Lung (tissue), 12 donors: ENCODE results near the gene PITRM1. TPM values are rescaled to one million over a fixed set of nuclear protein-coding genes. Genes with fewer than 3 reads are reported as not detected.

ENCODE experiments used
- ATAC-seq: fragments of 200-7000 bp; cut with Tn5 transposase; one replicate; pipeline ENCODE4 v1.9.1; 2020; ENCODE audit warnings: moderate number of reproducible peaks; ENCODE audit not compliant: insufficient read depth, low FRiP score
- DNase-seq, 3 donors: peaks; one replicate each; pipeline ENCODE4 v3.0.0-alpha.2; 2013 to 2017
- H3K27ac ChIP-seq, 2 donors: one replicate each; pipeline ENCODE4 v1.5.1; 2013; ENCODE audit warnings: mild to moderate bottlenecking in 2 of 2, moderate library complexity in 2 of 2, control low read depth in 1 of 2, inconsistent platforms in 1 of 2, low read depth in 1 of 2, low read length in 1 of 2
- H3K27me3 ChIP-seq, 3 donors: one replicate each; pipeline ENCODE4 v1.5.1; 2013; ENCODE audit warnings: low read length in 2 of 3; ENCODE audit not compliant: control insufficient read depth in 3 of 3, insufficient read depth in 3 of 3
- H3K36me3 ChIP-seq, 4 donors: one replicate each; pipeline ENCODE4 v1.5.1; 2013; ENCODE audit warnings: low read length in 4 of 4, mild to moderate bottlenecking in 1 of 4, moderate library complexity in 1 of 4; ENCODE audit not compliant: control insufficient read depth in 4 of 4, insufficient read depth in 4 of 4
- H3K4me1 ChIP-seq, 5 donors: one replicate each; pipeline ENCODE4 v1.5.1; 2013; ENCODE audit warnings: low read length in 5 of 5, mild to moderate bottlenecking in 2 of 5, moderate library complexity in 1 of 5; ENCODE audit not compliant: control insufficient read depth in 5 of 5, insufficient read depth in 5 of 5
- H3K4me3 ChIP-seq: one replicate; pipeline ENCODE4 v1.5.1; 2013; ENCODE audit warnings: mild to moderate bottlenecking, control low read depth, moderate library complexity
- H3K9ac ChIP-seq, 2 donors: one replicate each; pipeline ENCODE4 v1.5.1; 2013; ENCODE audit warnings: low read length in 2 of 2, control low read depth in 1 of 2; ENCODE audit not compliant: insufficient read depth in 1 of 2
- H3K9me3 ChIP-seq, 4 donors: one replicate each; pipeline ENCODE4 v1.5.1; 2013; ENCODE audit warnings: low read length in 3 of 4, mild to moderate bottlenecking in 1 of 4, moderate library complexity in 1 of 4; ENCODE audit not compliant: control insufficient read depth in 4 of 4, insufficient read depth in 3 of 4
- CTCF ChIP-seq: IDR thresholded peaks from 2 replicates; pipeline ENCODE4 v1.5.1; 2012; ENCODE audit warnings: mild to moderate bottlenecking; ENCODE audit errors: control extremely low read depth, extremely low read depth
- WGBS, 2 donors: extraction: QIAGEN DNeasy Blood & Tissue Kit; methylation state at CpG; one replicate each; pipeline ENCODE4 v1.1.7; 2013; 5-methylcytosine and 5-hydroxymethylcytosine counted together
- polyA plus RNA-seq, 2 donors: library from polyadenylated mRNA; stranded (reverse); fragments of 200-250 nt; gene quantifications; one replicate each; pipeline ENCODE4 v1.2.1, GENCODE V29; 2013
- total RNA-seq, 2 donors: library from RNA; depleted of rRNA in 1 of 2; stranded (reverse); fragments of >200 nt in 1 of 2; gene quantifications; one replicate each; pipeline ENCODE4 v1.2.1, GENCODE V29; 2014 to 2021
- donor health status: control.
- donor health status: control.
- donor health status: Bipolar disorder and iron deficiency.
- donor health status: healthy.
- donor health status: DM: yes; HTN: yes; CAD: no.

Gene PITRM1
- total and polyA plus RNA-seq, 4 donors, result 46.5 to 88.5 (median 60.7) TPM

DNA sequence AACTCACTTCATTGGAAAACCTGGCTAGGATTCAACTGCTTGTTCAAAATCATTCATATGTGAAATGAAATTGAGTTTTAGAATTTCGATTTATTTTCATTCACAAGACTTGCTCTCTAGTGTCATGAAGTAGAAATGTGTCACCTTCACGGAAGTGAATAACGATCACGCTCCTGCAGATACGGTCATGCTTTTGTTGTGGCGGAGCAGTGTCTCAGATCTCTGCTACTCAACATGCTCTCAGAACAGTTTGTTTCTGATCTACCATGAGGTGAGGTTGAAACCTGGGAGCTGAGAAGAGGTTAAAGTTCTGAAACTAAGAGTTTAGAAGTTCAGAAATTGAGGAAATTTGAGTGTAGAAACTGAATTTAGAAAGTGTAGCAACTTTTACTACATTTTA lies 13.8 kb upstream of the PITRM1 start:
- Histone ChIP-seq H3K27me3 (no peaks in the 10 kb centered on the region), H3K4me1 (no peaks in the 10 kb centered on the region), H3K4me3 (no peak overlapping the region), H3K36me3 (no peaks in the 10 kb centered on the region), H3K9ac (no peak overlapping the region), H3K27ac (no peak overlapping the region), H3K9me3 (no peaks in the 10 kb centered on the region)
- 91 to 95% methylated on average over 6 of the region's 6 CpGs for WGBS, 2 donors
- no peak for ATAC-seq
- no peak for DNase-seq
- no peak for TF ChIP-seq CTCF

DNA sequence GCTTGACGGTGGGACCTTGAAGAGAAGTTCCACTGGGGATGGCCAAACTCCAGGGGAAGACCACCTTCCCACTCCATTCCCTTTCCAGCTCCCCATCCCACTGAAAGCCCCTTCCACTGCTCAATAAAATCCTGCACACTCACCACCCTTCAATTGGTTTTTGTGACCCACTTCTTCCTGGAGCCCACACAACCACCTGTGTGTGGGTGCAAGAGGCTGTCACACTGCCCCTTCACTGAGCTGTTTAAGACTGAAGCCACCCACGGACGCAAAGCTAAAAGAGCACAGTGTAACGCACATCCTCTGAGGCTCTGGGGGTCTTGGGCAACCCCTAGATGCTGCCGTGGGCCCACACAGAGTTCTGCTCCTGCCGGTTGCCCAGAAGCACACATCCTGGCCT lies 12.8 kb upstream of the PITRM1 start:
- TF ChIP-seq CTCF, result no peak
- Histone ChIP-seq H3K27ac (no peak overlapping the region), H3K9ac (no peak overlapping the region), H3K9me3 (no peaks in the 10 kb centered on the region), H3K4me3 (no peak overlapping the region), H3K27me3 (no peaks in the 10 kb centered on the region), H3K4me1 (no peaks in the 10 kb centered on the region), H3K36me3 (no peaks in the 10 kb centered on the region)
- ATAC-seq (no peak), DNase-seq (no peak)
- WGBS, 2 donors, result 92 to 94% methylated on average over 6 of the region's 6 CpGs

DNA sequence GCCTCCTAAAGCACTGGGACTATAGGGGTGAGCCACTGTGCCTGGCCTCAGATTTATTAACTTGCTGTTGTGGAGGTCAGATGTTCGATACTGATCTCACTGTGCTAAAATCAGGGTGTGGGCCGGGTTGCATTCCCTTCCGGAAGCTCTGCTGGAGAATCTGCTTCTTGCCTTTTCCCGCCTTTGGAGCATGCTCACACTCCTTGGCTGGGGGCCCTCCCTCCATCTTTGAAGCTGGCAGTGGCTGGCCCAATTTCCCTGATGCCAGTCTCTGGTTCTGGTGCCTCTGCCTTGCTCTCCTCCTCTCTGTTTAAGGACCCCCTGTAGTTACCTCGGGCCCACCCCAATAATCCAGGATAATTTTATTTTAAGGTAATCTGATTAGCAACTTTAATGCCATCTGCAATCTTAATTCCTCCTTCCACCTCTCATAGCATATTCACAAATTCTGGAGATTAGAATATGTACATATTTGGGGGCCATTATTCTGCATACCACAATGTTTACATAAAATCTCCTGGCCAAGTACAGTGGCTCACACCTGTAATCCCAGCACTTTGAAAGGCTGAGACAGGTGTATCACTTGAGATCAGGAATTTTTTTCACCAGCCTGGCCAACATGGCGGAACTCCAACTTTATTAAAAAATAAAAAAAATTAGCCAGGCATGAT lies 7.9 kb upstream of the PITRM1 start:
- Histone ChIP-seq H3K4me1 (no peaks in the 10 kb centered on the region), H3K9me3 (no peaks in the 10 kb centered on the region), H3K9ac (no peak overlapping the region), H3K4me3 (no peak overlapping the region), H3K27me3 (no peaks in the 10 kb centered on the region), H3K27ac (no peak overlapping the region), H3K36me3 (no peaks in the 10 kb centered on the region)
- ATAC-seq (no peak), DNase-seq (no peak)
- TF ChIP-seq CTCF, result no peak
- WGBS, 2 donors, result 90% methylated on average over 6 of the region's 6 CpGs

DNA sequence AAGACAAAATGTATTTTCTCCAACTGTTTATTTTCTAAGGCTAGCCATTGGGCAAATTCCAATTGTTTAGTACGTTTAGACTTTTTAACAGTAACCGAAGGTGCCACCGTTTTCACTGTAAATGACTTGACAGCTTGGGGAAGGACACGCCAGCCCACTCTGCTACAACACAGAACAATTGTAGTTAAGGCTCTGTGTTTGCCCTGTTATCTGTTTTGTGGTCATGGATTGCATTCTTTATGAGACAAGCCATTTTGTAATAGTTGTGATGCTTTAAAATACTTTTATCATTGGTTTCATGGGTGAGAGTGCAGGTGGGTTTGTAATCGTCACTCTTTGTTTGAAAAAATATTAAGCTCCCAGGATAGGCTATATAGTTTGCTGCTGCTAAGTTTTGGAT lies 6.6 kb upstream of the PITRM1 start:
- Histone ChIP-seq H3K9me3 (no peaks in the 10 kb centered on the region), H3K36me3 (no peaks in the 10 kb centered on the region), H3K4me3 (no peak overlapping the region), H3K27ac (no peak overlapping the region), H3K9ac (no peak overlapping the region), H3K27me3 (no peaks in the 10 kb centered on the region), H3K4me1 (no peaks in the 10 kb centered on the region)
- no peak for DNase-seq
- TF ChIP-seq CTCF, result no peak
- no peak for ATAC-seq
- WGBS, 2 donors, result 85 to 95% methylated on average over 5 of the region's 5 CpGs
